Measurements from ENCODE around the gene GJD4. TPM values are rescaled to one million over a fixed set of nuclear protein-coding genes. Genes with fewer than 3 reads are reported as not detected.

Gene GJD4
- total RNA-seq, 1 experiment from 2014 or later = not detected

GRCh38 chr10:35573796-35574195 lies 31.3 kb upstream of the GJD4 start:
- CTCF ChIA-PET = interaction anchor here (0.8 to 1.5 kb wide), 2 partner anchors 10 to 12 kb away, joined by 3 read pairs; no protein-coding TSS in a partner anchor
- Histone ChIP-seq H3K4me1 (ENCODE audit: control insufficient read depth in 1 of 2, insufficient read depth in 2 of 2, low read length in 2 of 2) (no peaks in the 10 kb centered on the region), H4K20me1 (ENCODE audit: insufficient read depth) (no peaks in the 10 kb centered on the region; the same call in 1 of the 2 replicates), H3K4me2 (ENCODE audit: low read length) (no peak overlapping the region), H3K9me2 (ENCODE audit: insufficient read depth) (no peaks in the 10 kb centered on the region), H2AFZ (ENCODE audit: low read depth, low read length, poor library complexity, severe bottlenecking) (no peak overlapping the region), H3K27ac (ENCODE audit: low read depth, low read length) (no peak overlapping the region), H3K36me3 (ENCODE audit: control insufficient read depth in 1 of 2, insufficient read depth in 2 of 2, low read length in 2 of 2) (no peaks in the 10 kb centered on the region), H3K9ac (ENCODE audit: low read length) (no peak overlapping the region), H3K9me3 (ENCODE audit: control insufficient read depth in 1 of 2, insufficient read depth in 1 of 2, low read depth in 1 of 2, low read length in 2 of 2) (no peaks in the 10 kb centered on the region), H3K27me3 (ENCODE audit: insufficient read depth, low read length) (no peaks in the 10 kb centered on the region), H3K79me2 (ENCODE audit: insufficient read depth, low read length) (no peaks in the 10 kb centered on the region), H3K4me3 (replicated peaks in 1 of 2; ENCODE audit: low read depth in 1 of 2, low read length in 2 of 2) (no peak overlapping the region)
- POLR2A ChIA-PET = no interaction called here
- ATAC-seq (no peak), DNase-seq (ENCODE audit: low read depth, low spot score) (no peak)
- intact Hi-C loops (cut with micrococcal nuclease) = no loop called here
- RAD21 ChIA-PET (ENCODE audit: low non-redundant PET in 1 of 2, low total read pairs in 2 of 2, uncharacterized antibody in 2 of 2, unreplicated experiment in 2 of 2) = no interaction called here
- no TSS peak for BruUV-seq (replicated peaks)
- TF ChIP-seq TCF7L2 (IDR thresholded peaks at IDR 0.05; ENCODE audit: borderline replicate concordance, extremely low read depth, insufficient read depth, insufficient read length) (no peak), ZBTB33 (IDR thresholded peaks at IDR 0.05; ENCODE audit: extremely low read depth, insufficient replicate concordance, low read length) (no peak), POLR2A (IDR thresholded peaks at IDR 0.05; ENCODE audit: borderline replicate concordance, extremely low read depth, insufficient read depth, insufficient read length) (no peak), EGR1 (IDR thresholded peaks at IDR 0.05; ENCODE audit: low read depth) (no peak), JUND (IDR thresholded peaks at IDR 0.05) (no peak), EZH2phosphoT487 (IDR thresholded peaks at IDR 0.05; ENCODE audit: borderline replicate concordance) (no peak), CTCF (IDR thresholded peaks at IDR 0.05 in 2 of 3, conservative IDR thresholded peaks at IDR 0.05 in 1 of 3; ENCODE audit: borderline replicate concordance in 1 of 3, insufficient read depth in 1 of 3, low read depth in 2 of 3, low read length in 2 of 3) (no peak), POLR2AphosphoS5 (IDR thresholded peaks at IDR 0.05; ENCODE audit: low read depth, low read length) (no peak), SP1 (IDR thresholded peaks at IDR 0.05; ENCODE audit: low read depth) (no peak), SRF (IDR thresholded peaks at IDR 0.05; ENCODE audit: low read depth) (no peak), ZNF274 (IDR thresholded peaks at IDR 0.05; ENCODE audit: low read depth, low read length) (no peak), SIN3A (IDR thresholded peaks at IDR 0.05; ENCODE audit: low read depth) (no peak), CEBPB (IDR thresholded peaks at IDR 0.05; ENCODE audit: low read depth) (no peak), ELF1 (IDR thresholded peaks at IDR 0.05; ENCODE audit: borderline replicate concordance, low read depth) (no peak), FOSL1 (IDR thresholded peaks at IDR 0.05; ENCODE audit: low read depth) (no peak), ZFX (IDR thresholded peaks at IDR 0.05) (no peak)
- TF ChIP-seq, protein P1, sequence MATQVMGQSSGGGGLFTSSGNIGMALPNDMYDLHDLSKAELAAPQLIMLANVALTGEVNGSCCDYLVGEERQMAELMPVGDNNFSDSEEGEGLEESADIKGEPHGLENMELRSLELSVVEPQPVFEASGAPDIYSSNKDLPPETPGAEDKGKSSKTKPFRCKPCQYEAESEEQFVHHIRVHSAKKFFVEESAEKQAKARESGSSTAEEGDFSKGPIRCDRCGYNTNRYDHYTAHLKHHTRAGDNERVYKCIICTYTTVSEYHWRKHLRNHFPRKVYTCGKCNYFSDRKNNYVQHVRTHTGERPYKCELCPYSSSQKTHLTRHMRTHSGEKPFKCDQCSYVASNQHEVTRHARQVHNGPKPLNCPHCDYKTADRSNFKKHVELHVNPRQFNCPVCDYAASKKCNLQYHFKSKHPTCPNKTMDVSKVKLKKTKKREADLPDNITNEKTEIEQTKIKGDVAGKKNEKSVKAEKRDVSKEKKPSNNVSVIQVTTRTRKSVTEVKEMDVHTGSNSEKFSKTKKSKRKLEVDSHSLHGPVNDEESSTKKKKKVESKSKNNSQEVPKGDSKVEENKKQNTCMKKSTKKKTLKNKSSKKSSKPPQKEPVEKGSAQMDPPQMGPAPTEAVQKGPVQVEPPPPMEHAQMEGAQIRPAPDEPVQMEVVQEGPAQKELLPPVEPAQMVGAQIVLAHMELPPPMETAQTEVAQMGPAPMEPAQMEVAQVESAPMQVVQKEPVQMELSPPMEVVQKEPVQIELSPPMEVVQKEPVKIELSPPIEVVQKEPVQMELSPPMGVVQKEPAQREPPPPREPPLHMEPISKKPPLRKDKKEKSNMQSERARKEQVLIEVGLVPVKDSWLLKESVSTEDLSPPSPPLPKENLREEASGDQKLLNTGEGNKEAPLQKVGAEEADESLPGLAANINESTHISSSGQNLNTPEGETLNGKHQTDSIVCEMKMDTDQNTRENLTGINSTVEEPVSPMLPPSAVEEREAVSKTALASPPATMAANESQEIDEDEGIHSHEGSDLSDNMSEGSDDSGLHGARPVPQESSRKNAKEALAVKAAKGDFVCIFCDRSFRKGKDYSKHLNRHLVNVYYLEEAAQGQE (IDR thresholded peaks at IDR 0.05; ENCODE audit: low read depth) = no peak
- TF ChIP-seq, protein P2, sequence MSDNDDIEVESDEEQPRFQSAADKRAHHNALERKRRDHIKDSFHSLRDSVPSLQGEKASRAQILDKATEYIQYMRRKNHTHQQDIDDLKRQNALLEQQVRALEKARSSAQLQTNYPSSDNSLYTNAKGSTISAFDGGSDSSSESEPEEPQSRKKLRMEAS (IDR thresholded peaks at IDR 0.05) = no peak
